GM20000 (cell line): ENCODE data around the gene ZNF440.
A peak's percentile ranks its signal among the peaks of the same experiment; 100 is the strongest.
"Not testable (repeated sequence)": the region's sequence is repeated elsewhere in the genome, so short reads cannot be mapped to it uniquely, and the experiment has no call there.

Source experiments
- DNase-seq: peaks from one replicate; pipeline ENCODE4 v3.0.0; 2012; ENCODE audit warnings: low spot score
- CTCF ChIP-seq: IDR thresholded peaks from 2 replicates; pipeline ENCODE4 v1.5.1; 2012; ENCODE audit warnings: mild to moderate bottlenecking, control low read depth; ENCODE audit errors: extremely low read depth, missing control alignments

Gene ZNF440

GRCh38 chr19:11814029-11814699, at the start of gene ZNF440:
Gene ZNF440, plus strand, starts transcription at chr19:11814273. Its CDS starts 175 bp downstream, at chr19:11814448.
- no peak for TF ChIP-seq CTCF
- DNase-seq, result peak; percentile 98

GRCh38 chr19:11766597-11767591, 47.2 kb upstream of the ZNF440 start, which contains the start of gene ZNF441:
Gene ZNF441, plus strand, starts transcription at chr19:11767000. Its CDS starts 194 bp downstream, at chr19:11767194.
- no peak for TF ChIP-seq CTCF
- peak; percentile 94 for DNase-seq

GRCh38 chr19:11767633-11768133, 46.4 kb upstream of the ZNF440 start:
- peak; percentile 67 for DNase-seq
- no peak for TF ChIP-seq CTCF

- TF ChIP-seq CTCF, result no peak
- DNase-seq, result no peak
Measured at GRCh38 chr19:11769995-11770394, 44.1 kb upstream of the ZNF440 start.

- DNase-seq, result not testable (repeated sequence)
Measured at GRCh38 chr19:11771520-11771919, 42.6 kb upstream of the ZNF440 start.

- DNase-seq, result not testable (repeated sequence)
Measured at GRCh38 chr19:11776669-11777068, 37.4 kb upstream of the ZNF440 start.

GRCh38 chr19:11780431-11781020, 33.5 kb upstream of the ZNF440 start:
- TF ChIP-seq CTCF, result no peak
- DNase-seq, result no peak
